Endothelial cell of umbilical vein (primary cell): ENCODE data around the gene LDLRAD4. TPM values are rescaled to one million over a fixed set of nuclear protein-coding genes. Genes with fewer than 3 reads are reported as not detected.

ENCODE experiments used
- BruUV-seq: library from RNA; stranded (reverse); fragments of 400-500 nt; replicated peaks from 2 replicates; lab custom pipeline; 2021; lab: Mats Ljungman, UMichigan
- CTCF ChIA-PET: fragments of 300-600, 350-600 bp; sonication (Branson Sonifier 250); formaldehyde crosslinking; loops from one replicate; lab custom pipeline; 2021; ENCODE audit warnings: antibody characterized with exemption, inconsistent platforms; lab: Charles Lee
- POLR2A ChIA-PET: fragments of 300-600, 350-600 bp; sonication (Branson Sonifier 250); formaldehyde crosslinking; loops from one replicate; lab custom pipeline; 2021; ENCODE audit warnings: antibody characterized with exemption, inconsistent platforms; lab: Charles Lee
- DNase-seq: peaks from one replicate; pipeline ENCODE4 v3.0.0-alpha.2; 2011; ENCODE audit warnings: low read depth, low spot score
- FAIRE-seq: peaks from 2 replicates; lab custom pipeline; 2011; peaks lifted over from hg19 to GRCh38; lab: Jason Lieb, UNC
- H2AFZ ChIP-seq: 2 replicates; pipeline ENCODE4 v1.6.0; 2012; ENCODE audit warnings: low read depth, low read length, control low read depth, inconsistent platforms
- H3K27ac ChIP-seq: 2 replicates; pipeline ENCODE4 v1.5.1; 2011; ENCODE audit warnings: low read depth, mild to moderate bottlenecking, control low read depth, low read length, moderate library complexity; ENCODE audit not compliant: insufficient read depth
- H3K27me3 ChIP-seq, 2 experiments: 2 replicates each; pipeline versions ENCODE4 v1.6.0 to v1.6.1; 2011; ENCODE audit warnings: low read length in 2 of 2, mixed read lengths in 1 of 2; ENCODE audit not compliant: control insufficient read depth in 2 of 2, insufficient read depth in 2 of 2
- H3K36me3 ChIP-seq, 2 experiments: 2 replicates in 1 of 2; 3 replicates in 1 of 2; pipeline ENCODE4 v1.5.1; 2011; ENCODE audit warnings: low read length in 2 of 2, mild to moderate bottlenecking in 1 of 2, moderate library complexity in 1 of 2; ENCODE audit not compliant: control insufficient read depth in 2 of 2, insufficient read depth in 2 of 2; ENCODE audit errors: extremely low read depth in 1 of 2
- H3K4me1 ChIP-seq: 3 replicates; pipeline ENCODE4 v1.5.1; 2011; ENCODE audit warnings: mild to moderate bottlenecking, low read length; ENCODE audit not compliant: control insufficient read depth, insufficient read depth; ENCODE audit errors: extremely low read depth
- H3K4me2 ChIP-seq: 2 replicates; pipeline ENCODE4 v1.6.1; 2011; ENCODE audit warnings: low read length, control low read depth, mixed read lengths; ENCODE audit not compliant: insufficient read depth
- H3K4me3 ChIP-seq, 3 experiments: fragments of 200-600 bp in 1 of 3; sonication (generic), shearing (Covaris generic) in 1 of 3; replicated peaks in 1 of 3; 2 replicates each; pipeline ENCODE4 v1.5.1; 2011 to 2016; ENCODE audit warnings: control low read depth in 3 of 3, low read length in 3 of 3, mild to moderate bottlenecking in 2 of 3, inconsistent platforms in 1 of 3, low read depth in 1 of 3, moderate library complexity in 1 of 3; ENCODE audit not compliant: insufficient read depth in 1 of 3
- H3K79me2 ChIP-seq: 2 replicates; pipeline ENCODE4 v1.6.0; 2012; ENCODE audit warnings: low read length, inconsistent platforms; ENCODE audit not compliant: control insufficient read depth, insufficient read depth
- H3K9ac ChIP-seq: replicated peaks from 2 replicates; pipeline ENCODE3; 2011; ENCODE audit warnings: low read length, control low read depth; ENCODE audit not compliant: insufficient read depth; ENCODE audit errors: extremely low read depth
- H3K9me1 ChIP-seq: replicated peaks from 3 replicates; pipeline ENCODE4 v1.6.0; 2011; ENCODE audit warnings: mild to moderate bottlenecking, low read length; ENCODE audit not compliant: control insufficient read depth, insufficient read depth; ENCODE audit errors: extremely low read depth
- H3K9me3 ChIP-seq: replicated peaks from 2 replicates; pipeline ENCODE4 v1.5.1; 2012; ENCODE audit warnings: low read length, inconsistent platforms; ENCODE audit not compliant: control insufficient read depth, insufficient read depth
- H4K20me1 ChIP-seq: replicated peaks from 2 replicates; pipeline ENCODE3; 2011; ENCODE audit warnings: mild to moderate bottlenecking, low read length; ENCODE audit not compliant: control insufficient read depth, insufficient read depth; ENCODE audit errors: extremely low read depth
- CTCF ChIP-seq, 2 donors: IDR thresholded peaks; 1 replicate in 1 of 2; 2 replicates in 1 of 2; pipeline ENCODE4 v1.5.1; 2011; ENCODE audit warnings: low read length in 2 of 2, mild to moderate bottlenecking in 2 of 2, moderate library complexity in 2 of 2, control low read depth in 1 of 2, inconsistent platforms in 1 of 2, low read depth in 1 of 2; ENCODE audit not compliant: insufficient read depth in 1 of 2; ENCODE audit errors: extremely low read depth in 1 of 2
- EZH2 ChIP-seq: IDR thresholded peaks from 2 replicates; pipeline ENCODE4 v1.6.1; 2012; ENCODE audit warnings: borderline replicate concordance, low read depth, mild to moderate bottlenecking, moderate library complexity, low read length, inconsistent platforms; ENCODE audit not compliant: severe bottlenecking
- FOS ChIP-seq: IDR thresholded peaks from 2 replicates; pipeline ENCODE4 v1.6.1; 2011; ENCODE audit warnings: mild to moderate bottlenecking, low read length, moderate library complexity, borderline replicate concordance; ENCODE audit not compliant: insufficient read depth
- GATA2 ChIP-seq: IDR thresholded peaks from 2 replicates; pipeline ENCODE4 v1.7.0; 2011; ENCODE audit warnings: low read depth, mild to moderate bottlenecking, moderate library complexity, mixed read lengths, low read length; ENCODE audit not compliant: insufficient read length, insufficient read depth
- JUN ChIP-seq: IDR thresholded peaks from 2 replicates; pipeline ENCODE4 v1.6.1; 2011; ENCODE audit warnings: borderline replicate concordance, low read depth; ENCODE audit not compliant: insufficient read length, insufficient read depth
- MAX ChIP-seq: IDR thresholded peaks from 2 replicates; pipeline ENCODE4 v1.6.1; 2011; ENCODE audit not compliant: insufficient read depth, insufficient read length
- MYC ChIP-seq: IDR thresholded peaks from one replicate; pipeline ENCODE4 v1.6.1; 2011; ENCODE audit warnings: mild to moderate bottlenecking, low read depth, low read length
- POLR2A ChIP-seq: IDR thresholded peaks from 2 replicates; pipeline ENCODE4 v1.6.1; 2012; ENCODE audit warnings: low read depth, mild to moderate bottlenecking, control low read depth, low read length
- POLR2AphosphoS5 ChIP-seq: IDR thresholded peaks from 2 replicates; pipeline ENCODE4 v1.6.1; 2012; ENCODE audit warnings: low read depth, mild to moderate bottlenecking, control low read depth, low read length, moderate library complexity; ENCODE audit not compliant: insufficient read depth
- dilution Hi-C: fragments of 300-500 bp; cut with MboI; formaldehyde crosslinking; loops from one replicate; pipeline ENCODE4 v1.15.0; 2019; ENCODE audit warnings: low sequenced_read_pairs; ENCODE audit not compliant: extremely low pct_ligation_motif_present
- intact Hi-C: fragments of 100-400 bp; cut with micrococcal nuclease; formaldehyde crosslinking; loops from one replicate; pipeline ENCODE4 v1.10.0; 2022
- polyA plus RNA-seq, 4 experiments: library from polyadenylated mRNA; depleted of rRNA in 3 of 4; stranded (reverse) in 3 of 4; unstranded in 1 of 4; fragments of >200 nt; gene quantifications; 2 replicates each; pipeline versions ENCODE4 v1.2.1 to v1.2.3, GENCODE V29; 2011 to 2012; ENCODE audit warnings: missing spikeins in 1 of 4
- total RNA-seq: library from RNA; stranded (reverse); gene quantifications from 2 replicates; pipeline ENCODE4 v1.2.3, GENCODE V29; 2021

LDLRAD4 gene
- total and polyA plus RNA-seq, 2 donors (not counting 3 experiments of a cell fraction or from before 2014, with no cell fraction given) = 5.2 to 6.5 TPM

- TF ChIP-seq MYC = no peak
- TF ChIP-seq GATA2 = no peak
- no peak for TF ChIP-seq JUN
- TF ChIP-seq EZH2 = no peak
- TF ChIP-seq MAX = no peak
- no peak for TF ChIP-seq POLR2A
- no peak for TF ChIP-seq POLR2AphosphoS5
- no peak for TF ChIP-seq CTCF (IDR thresholded peaks at IDR 0.05; ENCODE audit: extremely low read depth in 1 of 2, insufficient read depth in 1 of 2, low read depth in 1 of 2, low read length in 2 of 2)
- TF ChIP-seq FOS = no peak
These were observed 401.7 kb downstream of the LDLRAD4 start for GRCh38 chr18:13620206-13620672.

More at GRCh38 chr18:13620206-13620672, 401.7 kb downstream of the LDLRAD4 start:
- FAIRE-seq (no peak), DNase-seq (no peak)
- Histone ChIP-seq H3K27me3 (no peaks in the 10 kb centered on the region), H3K4me1 (peaks cover 6% of the 10 kb centered on the region), H2AFZ (no peak overlapping the region), H3K9me1 (no peaks in the 10 kb centered on the region), H3K79me2 (no peaks in the 10 kb centered on the region), H4K20me1 (no peaks in the 10 kb centered on the region), H3K36me3 (no peaks in the 10 kb centered on the region), H3K4me2 (no peak overlapping the region), H3K27ac (no peak overlapping the region), H3K9me3 (no peaks in the 10 kb centered on the region), H3K9ac (no peak overlapping the region), H3K4me3 (no peak overlapping the region)
- ChIA-PET CTCF (no interaction called here), POLR2A (no interaction called here)
- intact Hi-C loops (no loop called here), dilution Hi-C loops (no loop called here)
- BruUV-seq = no TSS peak
